ENCODE data around the gene C6orf89.
"Not testable (repeated sequence)": the region's sequence is repeated elsewhere in the genome, so short reads cannot be mapped to it uniquely, and the experiment has no call there.

The C6orf89 gene

GRCh38 chr6:36888115-36888643, 2.4 kb downstream of the C6orf89 start:
- no peak for DNase-seq (ENCODE audit: low spot score)

- no peak for DNase-seq (ENCODE audit: low spot score)
These were observed 3.1 kb downstream of the C6orf89 start for GRCh38 chr6:36888654-36889481.

- DNase-seq (ENCODE audit: low spot score): no peak
These were observed 4.4 kb downstream of the C6orf89 start for GRCh38 chr6:36890112-36890663.

- DNase-seq (ENCODE audit: low spot score): not testable (repeated sequence)
These were observed 5.4 kb downstream of the C6orf89 start for GRCh38 chr6:36891153-36891552.

- DNase-seq (ENCODE audit: low spot score): no peak
These were observed 8.5 kb downstream of the C6orf89 start for GRCh38 chr6:36893976-36894932.

GRCh38 chr6:36897609-36898008, 11.9 kb downstream of the C6orf89 start:
- no peak for DNase-seq (ENCODE audit: low spot score)

GRCh38 chr6:36904114-36904513, 18.4 kb downstream of the C6orf89 start:
- DNase-seq (ENCODE audit: low spot score): no peak

- no peak for DNase-seq (ENCODE audit: low spot score)
These were observed 19.2 kb downstream of the C6orf89 start for GRCh38 chr6:36904851-36905393.

GRCh38 chr6:36906539-36907325, 21.0 kb downstream of the C6orf89 start:
- DNase-seq (ENCODE audit: low spot score): no peak

- DNase-seq (ENCODE audit: low spot score): no peak
These were observed 22.0 kb downstream of the C6orf89 start for GRCh38 chr6:36907781-36908180.

GRCh38 chr6:36908747-36909146, 23.0 kb downstream of the C6orf89 start:
- DNase-seq (ENCODE audit: low spot score): no peak

GRCh38 chr6:36912030-36912454, 26.3 kb downstream of the C6orf89 start:
- no peak for DNase-seq (ENCODE audit: low spot score)

- no peak for DNase-seq (ENCODE audit: low spot score)
These were observed 26.8 kb downstream of the C6orf89 start for GRCh38 chr6:36912586-36912985.

GRCh38 chr6:36913082-36913481, 27.3 kb downstream of the C6orf89 start:
- no peak for DNase-seq (ENCODE audit: low spot score)

- DNase-seq (ENCODE audit: low spot score): no peak
These were observed 28.6 kb downstream of the C6orf89 start for GRCh38 chr6:36914227-36914794.

GRCh38 chr6:36915599-36915998, 29.8 kb downstream of the C6orf89 start:
- no peak for DNase-seq (ENCODE audit: low spot score)

- DNase-seq (ENCODE audit: low spot score): no peak
These were observed 30.4 kb downstream of the C6orf89 start for GRCh38 chr6:36916126-36916525.

- no peak for DNase-seq (ENCODE audit: low spot score)
These were observed 31.9 kb downstream of the C6orf89 start for GRCh38 chr6:36917541-36918193.

- no peak for DNase-seq (ENCODE audit: low spot score)
These were observed 34.3 kb downstream of the C6orf89 start for GRCh38 chr6:36920049-36920448.

- no peak for DNase-seq (ENCODE audit: low spot score)
These were observed 34.8 kb downstream of the C6orf89 start for GRCh38 chr6:36920546-36920945.

Measured in left forelimb (tissue), 1 donor.